Fibroblast of lung (primary cell): ENCODE results near the gene ITGA5. TPM values are rescaled to one million over a fixed set of nuclear protein-coding genes. Genes with fewer than 3 reads are reported as not detected.

Experiments
- DNase-seq, 2 donors: peaks; one replicate each; pipeline versions ENCODE4 v3.0.0 to v3.0.0-alpha.2; 2010; ENCODE audit warnings: low read depth in 2 of 2
- H2AFZ ChIP-seq: 2 replicates; pipeline ENCODE4 v1.5.1; 2012; ENCODE audit warnings: low read length, control low read depth, inconsistent platforms
- H3K27ac ChIP-seq: 2 replicates; pipeline ENCODE4 v1.5.1; 2011; ENCODE audit warnings: low read length, control low read depth; ENCODE audit not compliant: insufficient read depth
- H3K27me3 ChIP-seq: 2 replicates; pipeline ENCODE4 v1.5.1; 2011; ENCODE audit warnings: mild to moderate bottlenecking, low read length; ENCODE audit not compliant: control insufficient read depth, insufficient read depth
- H3K36me3 ChIP-seq: 2 replicates; pipeline ENCODE4 v1.5.1; 2011; ENCODE audit warnings: low read length; ENCODE audit not compliant: control insufficient read depth, insufficient read depth
- H3K4me1 ChIP-seq: 2 replicates; pipeline ENCODE4 v1.5.1; 2011; ENCODE audit warnings: low read length; ENCODE audit not compliant: control insufficient read depth, insufficient read depth; ENCODE audit errors: extremely low read depth
- H3K4me2 ChIP-seq: 2 replicates; pipeline ENCODE4 v1.5.1; 2011; ENCODE audit warnings: low read length, control low read depth; ENCODE audit not compliant: insufficient read depth; ENCODE audit errors: extremely low read depth
- H3K4me3 ChIP-seq, 4 experiments: fragments of 200-600 bp in 1 of 4; sonication (generic) in 1 of 4; replicated peaks in 1 of 4; 2 replicates each; pipeline ENCODE4 v1.5.1; 2011 to 2016; ENCODE audit warnings: low read length in 4 of 4, low read depth in 3 of 4, mild to moderate bottlenecking in 3 of 4, control low read depth in 2 of 4, inconsistent platforms in 1 of 4, mixed read lengths in 1 of 4; ENCODE audit not compliant: insufficient read depth in 1 of 4; ENCODE audit errors: control extremely low read depth in 1 of 4
- H3K79me2 ChIP-seq: 2 replicates; pipeline ENCODE4 v1.5.1; 2012; ENCODE audit warnings: mild to moderate bottlenecking, low read length, inconsistent platforms; ENCODE audit not compliant: control insufficient read depth, insufficient read depth
- H3K9ac ChIP-seq: 2 replicates; pipeline ENCODE4 v1.5.1; 2011; ENCODE audit warnings: mild to moderate bottlenecking, low read length, control low read depth; ENCODE audit not compliant: insufficient read depth
- H3K9me3 ChIP-seq: 2 replicates; pipeline ENCODE4 v1.5.1; 2012; ENCODE audit warnings: low read depth, low read length; ENCODE audit not compliant: control insufficient read depth, insufficient read depth
- H4K20me1 ChIP-seq: 2 replicates; pipeline ENCODE4 v1.5.1; 2011; ENCODE audit warnings: low read length; ENCODE audit not compliant: control insufficient read depth, insufficient read depth; ENCODE audit errors: extremely low read depth
- EZH2 ChIP-seq: IDR thresholded peaks from 2 replicates; pipeline ENCODE4 v1.5.1; 2012; ENCODE audit warnings: low read length, control low read depth, mild to moderate bottlenecking; ENCODE audit errors: missing control alignments
- polyA plus RNA-seq, 2 donors: library from polyadenylated mRNA; depleted of rRNA in 1 of 2; stranded (reverse) in 1 of 2; unstranded in 1 of 2; fragments of >200 nt; gene quantifications; 2 replicates each; pipeline ENCODE4 v1.2.1, GENCODE V29; 2011 to 2012; ENCODE audit warnings: missing spikeins in 1 of 2
- total RNA-seq: library from RNA; depleted of rRNA; stranded (reverse); fragments of >200 nt; gene quantifications from 2 replicates; pipeline ENCODE4 v1.2.1, GENCODE V29; 2014
- TF ChIP-seq, protein P1 (sequence below), 2 donors: IDR thresholded peaks in 1 of 2; conservative IDR thresholded peaks in 1 of 2; 1 replicate in 1 of 2; 2 replicates in 1 of 2; pipeline ENCODE4 v1.5.1; 2011 to 2012; ENCODE audit warnings: low read length in 2 of 2, control low read depth in 1 of 2, inconsistent platforms in 1 of 2, low read depth in 1 of 2, mild to moderate bottlenecking in 1 of 2

ITGA5 gene
- total and polyA plus RNA-seq, 2 donors (not counting 1 experiment from before 2014, with no cell fraction given): 199 to 232 TPM

DNA sequence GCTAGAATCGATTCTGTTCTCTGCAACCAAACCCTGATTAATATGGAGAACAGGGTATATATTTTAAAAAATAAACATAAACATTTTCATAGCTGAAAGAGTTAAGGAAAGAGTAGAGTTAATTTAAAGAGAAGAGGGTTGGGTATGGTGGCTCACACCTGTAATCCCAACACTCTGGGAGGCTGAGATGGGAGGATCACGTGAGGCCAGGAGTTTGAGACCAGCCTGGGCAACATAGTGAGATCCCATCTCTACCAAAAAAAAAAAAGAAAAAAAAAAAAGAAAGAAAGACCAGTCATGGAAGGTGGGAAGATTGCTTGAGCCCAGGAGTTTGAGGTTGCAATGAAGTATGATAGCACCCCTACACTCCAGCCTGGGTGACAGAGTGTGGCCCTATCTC lies 28.9 kb upstream of the ITGA5 start:
- no peak overlapping the region for H3K4me3 ChIP-seq
- no peak overlapping the region for H3K27ac ChIP-seq
- H4K20me1 ChIP-seq: no peaks in the 10 kb centered on the region
- DNase-seq: no peak
- H2AFZ ChIP-seq: no peak overlapping the region
- H3K9me3 ChIP-seq: no peaks in the 10 kb centered on the region
- no peaks in the 10 kb centered on the region for H3K79me2 ChIP-seq
- no peak overlapping the region for H3K4me2 ChIP-seq
- H3K27me3 ChIP-seq: peaks cover 7% of the 10 kb centered on the region
- no peak for TF ChIP-seq EZH2
- TF ChIP-seq, protein P1, sequence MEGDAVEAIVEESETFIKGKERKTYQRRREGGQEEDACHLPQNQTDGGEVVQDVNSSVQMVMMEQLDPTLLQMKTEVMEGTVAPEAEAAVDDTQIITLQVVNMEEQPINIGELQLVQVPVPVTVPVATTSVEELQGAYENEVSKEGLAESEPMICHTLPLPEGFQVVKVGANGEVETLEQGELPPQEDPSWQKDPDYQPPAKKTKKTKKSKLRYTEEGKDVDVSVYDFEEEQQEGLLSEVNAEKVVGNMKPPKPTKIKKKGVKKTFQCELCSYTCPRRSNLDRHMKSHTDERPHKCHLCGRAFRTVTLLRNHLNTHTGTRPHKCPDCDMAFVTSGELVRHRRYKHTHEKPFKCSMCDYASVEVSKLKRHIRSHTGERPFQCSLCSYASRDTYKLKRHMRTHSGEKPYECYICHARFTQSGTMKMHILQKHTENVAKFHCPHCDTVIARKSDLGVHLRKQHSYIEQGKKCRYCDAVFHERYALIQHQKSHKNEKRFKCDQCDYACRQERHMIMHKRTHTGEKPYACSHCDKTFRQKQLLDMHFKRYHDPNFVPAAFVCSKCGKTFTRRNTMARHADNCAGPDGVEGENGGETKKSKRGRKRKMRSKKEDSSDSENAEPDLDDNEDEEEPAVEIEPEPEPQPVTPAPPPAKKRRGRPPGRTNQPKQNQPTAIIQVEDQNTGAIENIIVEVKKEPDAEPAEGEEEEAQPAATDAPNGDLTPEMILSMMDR (conservative IDR thresholded peaks at IDR 0.05 in 1 of 2, IDR thresholded peaks at IDR 0.05 in 1 of 2; ENCODE audit: low read depth in 1 of 2, low read length in 2 of 2): no peak
- H3K9ac ChIP-seq: no peak overlapping the region
- H3K36me3 ChIP-seq: no peaks in the 10 kb centered on the region
- no peaks in the 10 kb centered on the region for H3K4me1 ChIP-seq

DNA sequence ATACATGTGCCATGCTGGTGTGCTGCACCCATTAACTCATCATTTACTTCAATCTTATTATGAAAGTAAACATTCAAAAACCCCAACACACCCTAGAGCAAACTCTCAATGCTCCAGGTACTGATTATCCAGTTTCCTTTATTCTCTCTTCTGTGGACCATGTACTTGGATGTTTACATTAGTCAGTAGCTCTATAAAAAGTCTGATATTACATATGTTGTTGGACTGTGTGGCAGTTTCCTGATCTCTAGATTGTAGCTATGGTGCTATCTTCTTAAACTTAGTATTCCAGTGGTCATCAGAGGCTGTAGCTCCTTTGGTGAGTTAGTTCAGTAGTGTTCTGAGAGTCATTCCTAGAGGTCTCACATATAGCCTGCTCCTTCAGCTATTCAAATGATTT lies 25.1 kb upstream of the ITGA5 start:
- no peaks in the 10 kb centered on the region for H4K20me1 ChIP-seq
- no peaks in the 10 kb centered on the region for H3K79me2 ChIP-seq
- no peak for TF ChIP-seq EZH2
- TF ChIP-seq, protein P1 (conservative IDR thresholded peaks at IDR 0.05 in 1 of 2, IDR thresholded peaks at IDR 0.05 in 1 of 2; ENCODE audit: low read depth in 1 of 2, low read length in 2 of 2): no peak
- H3K4me1 ChIP-seq: no peaks in the 10 kb centered on the region
- H2AFZ ChIP-seq: no peak overlapping the region
- no peak overlapping the region for H3K27ac ChIP-seq
- H3K4me2 ChIP-seq: no peak overlapping the region
- H3K9ac ChIP-seq: no peak overlapping the region
- peaks cover 4% of the 10 kb centered on the region for H3K27me3 ChIP-seq
- H3K36me3 ChIP-seq: no peaks in the 10 kb centered on the region
- H3K9me3 ChIP-seq: no peaks in the 10 kb centered on the region
- H3K4me3 ChIP-seq: no peak overlapping the region
- DNase-seq: no peak

DNA sequence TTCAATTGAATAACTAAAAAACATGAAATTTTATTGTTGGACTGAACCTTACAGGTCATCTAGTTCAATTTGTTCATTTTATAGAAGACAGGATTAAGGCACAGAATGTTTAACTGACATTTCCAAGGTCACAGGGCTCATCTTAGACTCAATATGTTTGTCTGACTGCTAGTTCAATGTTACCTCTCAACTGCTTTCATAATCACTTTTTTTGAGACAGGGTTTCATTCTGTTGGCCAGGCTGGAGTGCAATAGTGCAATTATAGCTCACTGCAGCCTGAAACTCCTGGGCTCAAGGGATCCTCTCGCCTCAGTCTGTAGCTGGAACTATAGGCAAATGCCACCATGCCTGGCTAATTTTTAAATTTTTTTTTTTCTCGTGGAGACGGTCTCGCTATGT lies 24.4 kb upstream of the ITGA5 start:
- TF ChIP-seq, protein P1 (conservative IDR thresholded peaks at IDR 0.05 in 1 of 2, IDR thresholded peaks at IDR 0.05 in 1 of 2; ENCODE audit: low read depth in 1 of 2, low read length in 2 of 2): no peak
- no peak for TF ChIP-seq EZH2
- DNase-seq: no peak
- H3K36me3 ChIP-seq: no peaks in the 10 kb centered on the region
- no peak overlapping the region for H3K4me2 ChIP-seq
- H3K4me1 ChIP-seq: no peaks in the 10 kb centered on the region
- H3K27ac ChIP-seq: no peak overlapping the region
- H4K20me1 ChIP-seq: no peaks in the 10 kb centered on the region
- no peak overlapping the region for H3K9ac ChIP-seq
- H3K79me2 ChIP-seq: no peaks in the 10 kb centered on the region
- no peaks in the 10 kb centered on the region for H3K9me3 ChIP-seq
- H3K4me3 ChIP-seq: no peak overlapping the region
- H3K27me3 ChIP-seq: peaks cover 2% of the 10 kb centered on the region
- no peak overlapping the region for H2AFZ ChIP-seq
